Activated T-cell treated with anti-CD3 and anti-CD28 coated beads for 4 hours (primary cell): ENCODE measurements around the gene KNTC1.
A peak's percentile ranks its signal among the peaks of the same experiment; 100 is the strongest.
"Not testable (repeated sequence)": the region's sequence is repeated elsewhere in the genome, so short reads cannot be mapped to it uniquely, and the experiment has no call there.

ENCODE experiments used
- DNase-seq: peaks from one replicate; pipeline ENCODE4 v3.0.0-alpha.2; 2020

Gene KNTC1, protein sequence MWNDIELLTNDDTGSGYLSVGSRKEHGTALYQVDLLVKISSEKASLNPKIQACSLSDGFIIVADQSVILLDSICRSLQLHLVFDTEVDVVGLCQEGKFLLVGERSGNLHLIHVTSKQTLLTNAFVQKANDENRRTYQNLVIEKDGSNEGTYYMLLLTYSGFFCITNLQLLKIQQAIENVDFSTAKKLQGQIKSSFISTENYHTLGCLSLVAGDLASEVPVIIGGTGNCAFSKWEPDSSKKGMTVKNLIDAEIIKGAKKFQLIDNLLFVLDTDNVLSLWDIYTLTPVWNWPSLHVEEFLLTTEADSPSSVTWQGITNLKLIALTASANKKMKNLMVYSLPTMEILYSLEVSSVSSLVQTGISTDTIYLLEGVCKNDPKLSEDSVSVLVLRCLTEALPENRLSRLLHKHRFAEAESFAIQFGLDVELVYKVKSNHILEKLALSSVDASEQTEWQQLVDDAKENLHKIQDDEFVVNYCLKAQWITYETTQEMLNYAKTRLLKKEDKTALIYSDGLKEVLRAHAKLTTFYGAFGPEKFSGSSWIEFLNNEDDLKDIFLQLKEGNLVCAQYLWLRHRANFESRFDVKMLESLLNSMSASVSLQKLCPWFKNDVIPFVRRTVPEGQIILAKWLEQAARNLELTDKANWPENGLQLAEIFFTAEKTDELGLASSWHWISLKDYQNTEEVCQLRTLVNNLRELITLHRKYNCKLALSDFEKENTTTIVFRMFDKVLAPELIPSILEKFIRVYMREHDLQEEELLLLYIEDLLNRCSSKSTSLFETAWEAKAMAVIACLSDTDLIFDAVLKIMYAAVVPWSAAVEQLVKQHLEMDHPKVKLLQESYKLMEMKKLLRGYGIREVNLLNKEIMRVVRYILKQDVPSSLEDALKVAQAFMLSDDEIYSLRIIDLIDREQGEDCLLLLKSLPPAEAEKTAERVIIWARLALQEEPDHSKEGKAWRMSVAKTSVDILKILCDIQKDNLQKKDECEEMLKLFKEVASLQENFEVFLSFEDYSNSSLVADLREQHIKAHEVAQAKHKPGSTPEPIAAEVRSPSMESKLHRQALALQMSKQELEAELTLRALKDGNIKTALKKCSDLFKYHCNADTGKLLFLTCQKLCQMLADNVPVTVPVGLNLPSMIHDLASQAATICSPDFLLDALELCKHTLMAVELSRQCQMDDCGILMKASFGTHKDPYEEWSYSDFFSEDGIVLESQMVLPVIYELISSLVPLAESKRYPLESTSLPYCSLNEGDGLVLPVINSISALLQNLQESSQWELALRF (N-terminal part only)

GRCh38 chr12:122526683-122527477 is at the start of gene KNTC1, which contains the start of gene RSRC2:
TSS of gene KNTC1 (plus strand) at chr12:122527249. CDS start at chr12:122530064, 2,815 bp downstream.
TSS of gene RSRC2 (minus strand) at chr12:122526936. CDS start at chr12:122526853, 83 bp downstream.
- peak; percentile 98 for DNase-seq

DNA sequence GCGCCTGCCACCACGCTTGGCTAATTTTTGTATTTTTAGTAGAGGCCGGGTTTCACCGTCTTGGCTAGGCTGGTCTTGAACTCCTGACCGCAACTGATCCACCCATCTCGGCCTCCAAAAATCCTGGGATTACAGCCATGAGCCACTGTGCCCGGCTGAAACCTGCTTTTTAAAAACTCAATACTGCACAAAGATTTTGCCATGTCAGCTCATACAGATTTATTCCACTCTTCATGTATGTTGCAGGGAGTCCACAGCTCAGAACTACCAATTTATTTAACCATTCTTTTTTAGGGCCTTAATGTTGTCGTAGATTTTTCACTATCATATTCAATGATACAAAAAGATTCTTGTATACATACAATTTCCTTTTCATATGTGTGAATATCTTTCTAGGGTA is 46.3 kb upstream of the KNTC1 start:
- no peak for DNase-seq

GRCh38 chr12:122481861-122482260 is 45.2 kb upstream of the KNTC1 start:
- no peak for DNase-seq

- DNase-seq, result no peak
These were observed 43.1 kb upstream of the KNTC1 start for GRCh38 chr12:122483969-122484368.

DNA sequence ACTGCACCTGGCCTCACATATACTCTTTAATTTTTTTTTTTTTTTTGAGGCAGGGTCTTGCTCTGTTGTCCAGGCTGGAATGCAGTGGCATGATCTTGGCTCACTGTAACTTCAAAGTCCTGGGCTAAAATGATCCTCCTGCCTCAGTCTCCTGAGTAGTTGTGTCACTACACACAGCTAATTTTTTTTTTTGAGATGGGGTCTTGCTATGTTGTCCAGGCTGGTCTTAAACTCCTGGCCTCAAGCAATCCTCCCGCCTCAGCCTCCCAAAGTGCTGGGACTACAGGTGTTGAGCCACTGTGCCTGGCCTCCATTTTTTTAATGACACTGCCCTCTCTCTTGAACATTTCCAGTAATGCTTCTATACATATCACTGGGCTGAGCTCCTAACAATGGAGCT is 42.7 kb upstream of the KNTC1 start:
- not testable (repeated sequence) for DNase-seq

GRCh38 chr12:122486360-122486759 is 40.7 kb upstream of the KNTC1 start:
- not testable (repeated sequence) for DNase-seq

GRCh38 chr12:122486805-122487426 is 40.1 kb upstream of the KNTC1 start:
- DNase-seq, result no peak

- not testable (repeated sequence) for DNase-seq
These were observed 39.2 kb upstream of the KNTC1 start for GRCh38 chr12:122487807-122488206.

GRCh38 chr12:122489038-122489437 is 38.0 kb upstream of the KNTC1 start:
- DNase-seq, result no peak

DNA sequence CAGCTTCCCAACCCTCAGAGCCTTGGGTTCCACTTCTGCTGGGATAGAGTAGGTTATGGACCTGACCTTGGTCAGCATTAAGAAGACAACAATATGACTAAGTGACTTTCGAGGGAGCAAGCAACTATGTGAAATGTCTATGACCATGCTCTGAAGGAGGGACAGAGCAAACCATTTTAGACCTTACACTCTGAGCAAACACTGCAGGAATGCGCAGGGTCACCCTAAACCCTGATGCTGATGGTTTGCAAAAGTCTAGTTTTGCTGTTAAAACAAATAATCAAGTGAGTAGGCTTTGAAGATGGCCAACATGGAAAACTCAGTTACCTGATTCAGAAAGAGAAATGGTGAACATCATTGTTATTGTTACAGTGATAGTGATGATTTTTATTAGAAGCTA is 35.1 kb upstream of the KNTC1 start:
- DNase-seq, result no peak

DNA sequence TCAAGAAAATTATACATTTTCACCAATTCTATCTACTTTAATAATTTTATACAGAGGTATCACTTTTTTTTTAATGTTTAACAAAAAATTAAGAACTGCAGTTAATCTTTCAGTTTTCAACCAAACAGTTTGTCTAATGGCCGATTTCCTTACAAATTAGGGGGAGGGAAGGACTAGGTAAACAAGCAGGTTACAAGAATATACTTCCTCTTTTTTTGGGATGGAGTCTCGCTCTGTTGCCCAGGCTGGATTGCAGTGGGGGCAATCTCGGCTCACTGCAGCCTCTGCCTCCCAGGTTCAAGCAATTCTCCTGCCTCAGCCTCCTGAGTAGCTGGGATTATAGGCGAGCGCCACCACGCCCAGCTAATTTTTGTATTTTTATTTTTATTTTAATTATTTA is 33.8 kb upstream of the KNTC1 start:
- DNase-seq, result not testable (repeated sequence)

DNA sequence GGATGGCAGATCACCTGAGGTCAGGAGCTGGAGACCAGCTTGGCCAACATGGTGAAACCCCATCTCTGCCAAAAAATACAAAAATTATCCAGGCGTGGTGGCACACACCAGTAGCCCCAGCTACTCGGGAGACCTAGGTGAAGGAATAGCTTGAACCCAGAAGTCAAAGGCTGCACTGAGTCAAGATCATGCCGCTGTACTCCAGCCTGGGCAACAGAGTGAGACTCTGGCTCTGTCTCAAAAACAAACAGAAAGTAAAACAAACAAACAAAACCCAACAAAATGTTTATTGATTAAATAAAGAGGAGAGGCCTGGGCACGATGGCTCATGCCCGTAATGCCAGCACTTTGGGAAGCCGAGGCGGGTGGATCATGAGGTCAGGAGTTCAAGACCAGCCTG is 31.8 kb upstream of the KNTC1 start:
- DNase-seq, result no peak

DNA sequence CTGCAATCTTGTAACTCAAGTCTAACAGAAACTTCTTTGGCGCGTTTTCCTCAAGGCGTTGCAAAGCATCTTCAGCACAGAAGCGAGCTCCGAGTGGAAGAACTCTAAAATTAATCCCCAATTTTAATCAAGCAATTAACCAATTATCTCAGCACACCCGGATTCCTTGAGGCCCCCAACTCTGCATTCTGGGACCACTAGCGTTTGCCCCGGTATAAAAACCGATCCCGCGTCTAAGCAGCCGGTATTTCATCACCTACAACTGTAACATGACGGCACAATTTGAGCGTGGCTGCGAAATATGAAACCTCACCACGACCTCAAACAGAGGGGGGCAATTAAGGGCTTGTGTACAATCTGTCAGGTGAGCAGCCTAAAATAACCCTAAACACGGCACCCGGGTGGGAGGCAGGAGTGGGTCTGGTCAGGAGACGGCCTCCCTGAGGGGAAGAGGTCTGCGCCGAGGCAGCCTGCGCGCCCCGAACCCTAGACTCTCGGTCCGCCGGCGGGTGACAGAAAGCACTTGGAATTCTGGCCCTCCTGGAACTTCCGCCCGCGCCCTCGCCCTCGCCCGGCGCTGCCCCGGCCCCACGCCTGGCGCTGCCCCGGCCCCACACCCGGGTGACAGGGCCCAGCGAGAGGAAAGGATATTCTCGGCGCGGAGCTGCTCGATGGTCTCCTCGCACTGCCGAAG is 26.9 kb upstream of the KNTC1 start:
- DNase-seq, result peak; percentile 38

DNA sequence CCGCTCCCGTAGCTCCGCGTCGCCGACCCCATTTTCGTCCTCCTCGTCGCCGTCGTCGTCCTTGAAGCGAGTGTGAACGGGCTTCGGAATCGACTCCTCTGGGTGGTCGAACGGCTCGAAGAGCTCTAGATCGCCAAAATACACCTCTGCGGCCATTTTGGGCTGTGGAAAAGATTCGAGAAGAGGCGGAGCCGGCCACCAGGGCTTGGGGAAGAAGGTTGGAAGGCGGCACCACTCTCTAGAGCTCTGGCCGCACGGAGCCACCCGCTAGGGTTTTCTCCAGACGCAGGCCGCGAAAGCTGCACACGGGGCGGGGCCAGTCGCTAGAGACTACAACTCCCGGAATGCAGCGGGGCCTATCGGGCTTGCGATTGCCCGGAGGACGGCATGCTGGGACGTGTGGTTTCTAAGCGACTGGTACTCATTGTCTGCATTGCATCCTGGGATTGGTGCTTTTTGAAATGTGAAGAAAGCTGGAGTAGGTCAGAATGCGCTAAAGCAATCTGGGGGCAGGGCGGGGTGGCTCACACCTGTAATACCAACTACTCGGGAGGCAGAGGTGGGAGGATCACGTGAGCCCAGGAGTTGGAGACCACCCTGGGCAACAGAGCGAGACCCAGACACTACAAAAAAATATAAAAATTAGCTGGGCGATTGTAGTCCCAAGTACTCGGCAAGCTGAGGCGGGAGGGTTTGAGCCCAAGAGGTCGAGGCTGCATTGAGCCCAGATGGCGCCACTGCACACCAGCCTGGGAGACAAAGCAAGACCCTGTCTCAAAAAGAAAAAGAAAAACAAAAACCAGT is 26.2 kb upstream of the KNTC1 start, which contains the start of gene ZCCHC8:
Gene ZCCHC8, minus strand, starts transcription at position 248 of the 804 bp plus-strand sequence. Its CDS starts 92 bp downstream, at position 156.
- DNase-seq, result peak; percentile 91

DNA sequence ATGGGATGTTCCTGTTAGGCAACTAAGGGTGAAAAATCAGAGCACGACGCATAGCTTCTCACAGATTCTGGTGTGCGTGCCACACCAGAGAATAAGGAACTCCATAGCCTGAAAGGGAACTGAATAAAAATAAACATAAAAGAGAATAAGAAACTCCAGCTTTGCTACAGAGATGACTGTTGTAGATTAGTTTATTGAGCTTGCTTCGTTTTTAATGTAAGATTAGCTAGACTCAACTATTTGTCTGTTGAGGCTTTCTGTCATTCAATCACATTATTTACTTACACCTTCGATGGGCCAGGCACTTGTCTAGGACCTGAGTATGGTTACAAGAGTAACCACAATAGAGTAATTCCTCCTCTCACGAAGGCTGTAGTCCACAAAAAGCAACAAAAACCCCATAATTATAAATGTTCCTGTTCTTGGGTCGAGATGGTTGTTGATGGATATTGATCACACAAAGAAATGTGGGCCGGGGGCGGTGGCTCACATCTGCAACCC is 25.5 kb upstream of the KNTC1 start:
- no peak for DNase-seq

- no peak for DNase-seq
These were observed 23.8 kb upstream of the KNTC1 start for GRCh38 chr12:122503147-122503751.

DNA sequence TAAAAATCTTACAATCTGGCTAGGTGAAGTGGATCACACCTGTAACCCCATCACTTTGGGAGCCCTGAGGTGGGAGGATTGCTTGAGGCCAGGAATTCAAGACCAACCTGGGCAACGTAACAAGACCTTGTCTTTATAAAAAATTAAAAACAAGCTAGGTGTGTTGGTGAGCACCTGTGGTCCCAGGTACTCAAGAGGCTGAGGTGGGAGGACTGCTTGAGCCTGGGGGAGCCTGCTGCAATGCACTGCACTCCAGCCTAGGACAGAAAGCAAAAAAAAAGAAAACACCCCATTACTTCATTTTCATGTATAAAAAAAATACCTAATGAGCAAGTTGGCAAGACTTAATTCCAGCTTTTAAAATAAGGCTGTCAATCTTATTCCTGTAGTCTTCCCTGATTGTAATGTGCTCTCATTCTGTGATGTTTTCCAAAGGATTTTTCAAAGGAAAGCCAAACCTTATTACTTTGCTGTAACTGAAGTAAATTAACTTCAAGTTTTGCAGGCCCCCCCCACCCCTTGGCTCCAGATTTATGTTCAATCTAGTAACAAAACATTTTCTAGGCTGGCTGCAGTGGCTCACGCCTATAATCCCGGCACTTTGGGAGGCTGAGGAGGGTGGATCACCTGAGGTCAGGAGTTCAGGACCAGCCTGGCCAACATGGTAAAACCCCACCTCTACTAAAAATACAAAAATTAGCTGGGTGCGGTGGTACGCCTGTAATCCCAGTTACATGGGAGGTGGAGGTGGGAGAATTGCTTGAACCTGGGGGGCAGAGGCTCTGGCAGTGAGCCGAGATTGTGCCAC is 23.1 kb upstream of the KNTC1 start:
- DNase-seq, result no peak

- DNase-seq, result no peak
These were observed 21.5 kb upstream of the KNTC1 start for GRCh38 chr12:122505419-122506051.
